ENCODE results near the gene GOLGA8J.

- TF ChIP-seq CTCF (IDR thresholded peaks at IDR 0.05) (no peak), POLR2A (IDR thresholded peaks at IDR 0.05) (no peak), POLR2AphosphoS5 (IDR thresholded peaks at IDR 0.05) (no peak)
Observed at GRCh38 chr15:30073915-30074314, 8.8 kb upstream of the GOLGA8J start.
